Prostate gland (tissue), 2 donors: ENCODE results near the gene SARNP. TPM values are rescaled to one million over a fixed set of nuclear protein-coding genes. Genes with fewer than 3 reads are reported as not detected.
A peak's percentile ranks its signal among the peaks of the same experiment; 100 is the strongest.

ENCODE experiments used
- DNase-seq: peaks from one replicate; pipeline ENCODE4 v3.0.0-alpha.2; 2019; ENCODE audit warnings: low spot score
- H3K27ac ChIP-seq, 2 donors: fragments of 200-600 bp; sonication (generic); 2 replicates each; pipeline ENCODE4 v1.5.1; 2017 to 2019
- H3K27me3 ChIP-seq: fragments of 200-600 bp; sonication (generic); replicated peaks from 2 replicates; pipeline ENCODE4 v1.5.1; 2019; ENCODE audit not compliant: insufficient read depth
- H3K36me3 ChIP-seq, 2 donors: fragments of 200-600 bp; sonication (generic); 1 replicate in 1 of 2; 2 replicates in 1 of 2; pipeline versions ENCODE4 v1.5.1 to v1.8.1; 2017 to 2019
- H3K4me1 ChIP-seq: fragments of 200-600 bp; sonication (generic); replicated peaks from 2 replicates; pipeline ENCODE4 v1.5.1; 2019
- H3K4me3 ChIP-seq, 2 donors: fragments of 200-600 bp; sonication (generic); 2 replicates each; pipeline ENCODE4 v1.5.1; 2017 to 2019
- H3K9me3 ChIP-seq: fragments of 200-600 bp; sonication (generic); 2 replicates; pipeline ENCODE4 v1.5.1; 2017
- CTCF ChIP-seq, 4 experiments: fragments of 200-600 bp in 2 of 4; fragments of 450-650 bp in 2 of 4; sonication (generic) in 2 of 4; IDR thresholded peaks; 1 replicate in 3 of 4; 2 replicates in 1 of 4; pipeline ENCODE4 v1.5.1; 2016 to 2019; ENCODE audit warnings: antibody characterized with exemption in 4 of 4, mild to moderate bottlenecking in 2 of 4, moderate library complexity in 2 of 4
- POLR2A ChIP-seq: fragments of 450-650 bp; IDR thresholded peaks from one replicate; pipeline ENCODE4 v1.6.1; 2016; ENCODE audit warnings: antibody characterized with exemption, mild to moderate bottlenecking
- POLR2AphosphoS5 ChIP-seq: sonication (generic); formaldehyde crosslinking; IDR thresholded peaks from one replicate; pipeline ENCODE4 v1.6.1; 2017; ENCODE audit warnings: antibody characterized with exemption
- WGBS: methylation state at CpG from one replicate; pipeline ENCODE4 v1.1.5; 2018; 5-methylcytosine and 5-hydroxymethylcytosine counted together
- intact Hi-C: fragments of 100-400 bp; cut with DNase I; formaldehyde crosslinking; loops from one replicate; pipeline ENCODE4 v1.14.2; 2022
- total RNA-seq, 2 donors: library from RNA; depleted of rRNA; stranded (reverse); fragments of >200 nt; gene quantifications; one replicate each; pipeline ENCODE4 v1.1.0, GENCODE V29; 2016

Gene SARNP
- total RNA-seq, 2 donors from 2014 or later: 65.9 to 75.9 TPM

DNA sequence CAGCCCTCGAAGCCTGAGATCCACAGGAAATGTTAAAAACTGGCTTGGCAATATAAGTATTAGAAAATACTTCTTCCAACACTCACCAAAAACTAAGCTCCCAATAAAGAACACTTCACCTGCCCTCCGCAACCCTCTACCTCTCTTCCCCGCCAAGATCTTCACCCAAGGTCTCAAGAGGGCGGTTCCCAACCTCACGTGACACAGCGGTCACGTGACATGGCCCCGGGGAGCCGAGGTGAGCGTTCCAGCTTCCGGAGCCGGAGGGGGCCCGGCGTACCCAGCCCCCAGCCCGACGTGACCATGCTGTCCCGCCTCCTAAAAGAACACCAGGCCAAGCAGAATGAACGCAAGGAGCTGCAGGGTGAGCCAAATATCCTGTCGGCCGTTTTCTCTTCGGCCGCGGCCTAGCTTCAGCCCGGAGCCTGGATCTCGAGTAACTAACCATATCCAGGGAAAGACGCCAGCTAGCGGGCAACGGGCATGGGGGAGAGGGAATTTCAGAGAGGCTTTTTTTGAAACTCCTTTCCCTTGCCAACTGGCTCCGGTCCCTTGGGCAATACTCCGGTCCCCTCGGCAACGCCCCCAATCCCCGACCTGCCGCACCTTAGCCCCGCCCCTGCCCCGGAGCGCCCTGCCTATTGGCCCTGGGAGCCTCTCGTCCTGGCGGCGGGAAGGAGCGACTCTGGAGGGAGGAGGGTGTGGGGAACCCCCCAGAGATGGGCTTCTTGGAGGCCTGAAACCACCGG lies 101.5 kb downstream of the SARNP start, which contains the start of gene BLOC1S1:
Gene BLOC1S1, plus strand, starts transcription at position 214 of the 749 bp plus-strand sequence. Its CDS starts 6 bp downstream, at position 220.
- no peaks in the 10 kb centered on the region for H3K27me3 ChIP-seq
- under 1% methylated on average over 42 of the region's 42 CpGs for WGBS
- H3K27ac ChIP-seq: peak within 1 kb of the TSS; percentile 91 to 93
- peak within 1 kb of the TSS; percentile 77 to 80 for H3K4me3 ChIP-seq
- peak; percentile 51 for TF ChIP-seq POLR2A
- peak in 1 of 4 experiments; percentile 38 for TF ChIP-seq CTCF (IDR thresholded peaks at IDR 0.05)
- peak; percentile 88 for TF ChIP-seq POLR2AphosphoS5
- DNase-seq: peak; percentile 89
- no peaks in the 10 kb centered on the region for H3K36me3 ChIP-seq
- peaks cover 12% of the 10 kb centered on the region for H3K4me1 ChIP-seq
- intact Hi-C loops: no loop called here
- no peaks in the 10 kb centered on the region for H3K9me3 ChIP-seq

GRCh38 chr12:55715169-55715764 lies 102.3 kb downstream of the SARNP start:
- Histone ChIP-seq H3K27ac (peak overlapping the region; percentile 91 to 93), H3K36me3 (no peaks in the 10 kb centered on the region), H3K4me3 (peak overlapping the region; percentile 77 to 80), H3K27me3 (no peaks in the 10 kb centered on the region), H3K4me1 (peaks cover 12% of the 10 kb centered on the region), H3K9me3 (no peaks in the 10 kb centered on the region)
- TF ChIP-seq POLR2A (no peak), POLR2AphosphoS5 (no peak), CTCF (IDR thresholded peaks at IDR 0.05) (no peak)
- WGBS: 46% methylated on average over 7 of the region's 7 CpGs
- intact Hi-C loops: no loop called here
- no peak for DNase-seq

- Histone ChIP-seq H3K4me3 (no peak overlapping the region), H3K27ac (no peak overlapping the region), H3K36me3 (no peaks in the 10 kb centered on the region), H3K4me1 (peaks cover 12% of the 10 kb centered on the region), H3K27me3 (no peaks in the 10 kb centered on the region), H3K9me3 (no peaks in the 10 kb centered on the region)
- DNase-seq: no peak
- no peak for TF ChIP-seq POLR2A
- TF ChIP-seq POLR2AphosphoS5: no peak
- no peak for TF ChIP-seq CTCF (IDR thresholded peaks at IDR 0.05)
- intact Hi-C loops: no loop called here
- 68% methylated on average over 2 of the region's 2 CpGs for WGBS
These were observed 103.8 kb downstream of the SARNP start for GRCh38 chr12:55713721-55714120.

DNA sequence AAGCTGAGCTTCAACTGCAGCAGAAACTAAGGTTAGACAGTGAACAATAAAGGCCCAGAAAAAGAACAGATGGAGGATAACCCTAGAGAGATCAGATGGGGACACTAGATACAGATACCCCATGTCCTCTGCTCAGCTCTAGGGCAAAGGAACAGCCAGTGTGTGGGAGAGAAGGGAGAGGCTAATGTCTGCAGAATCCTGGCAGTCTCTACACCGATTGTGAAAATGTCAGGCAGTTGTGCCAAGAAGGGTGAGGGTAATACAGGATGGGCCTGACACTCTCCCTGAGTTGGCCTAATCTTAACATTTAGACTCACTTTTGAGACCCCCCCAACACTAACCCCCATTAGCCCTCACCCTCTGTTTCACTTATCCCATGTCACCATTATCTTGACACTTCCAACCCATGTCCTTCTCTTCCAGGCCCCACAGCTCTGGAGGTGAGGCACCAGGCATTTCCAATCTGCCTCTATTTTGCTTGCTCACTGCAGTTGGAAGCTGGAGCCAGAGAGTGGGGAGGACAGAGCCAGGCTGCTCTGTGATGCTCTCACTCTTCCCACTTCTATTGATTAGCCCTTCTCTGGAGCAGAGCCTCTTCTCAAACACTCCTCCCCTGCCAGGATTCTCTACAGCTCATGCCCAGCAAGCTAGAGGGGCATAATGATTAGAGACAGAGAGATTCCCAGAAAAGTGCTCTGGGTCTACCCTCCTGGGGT lies 104.7 kb downstream of the SARNP start:
- H3K27ac ChIP-seq: no peak overlapping the region

More for the DNA sequence above, 104.7 kb downstream of the SARNP start:
- 56% methylated on average over 1 of the region's 1 CpG for WGBS
- Histone ChIP-seq H3K4me1 (peaks cover 12% of the 10 kb centered on the region), H3K9me3 (no peaks in the 10 kb centered on the region), H3K4me3 (no peak overlapping the region), H3K27me3 (no peaks in the 10 kb centered on the region), H3K36me3 (no peaks in the 10 kb centered on the region)
- intact Hi-C loops: no loop called here
- TF ChIP-seq CTCF (IDR thresholded peaks at IDR 0.05): no peak
- TF ChIP-seq POLR2A: no peak
- TF ChIP-seq POLR2AphosphoS5: no peak
- no peak for DNase-seq
